Activated CD4-positive, alpha-beta T cell treated with anti-CD3 and anti-CD28 coated beads for 1 hour (primary cell): ENCODE measurements around the gene CNTN5.

Experiments
- DNase-seq: peaks from one replicate; pipeline ENCODE4 v3.0.0-alpha.2; 2020

Gene CNTN5

DNA sequence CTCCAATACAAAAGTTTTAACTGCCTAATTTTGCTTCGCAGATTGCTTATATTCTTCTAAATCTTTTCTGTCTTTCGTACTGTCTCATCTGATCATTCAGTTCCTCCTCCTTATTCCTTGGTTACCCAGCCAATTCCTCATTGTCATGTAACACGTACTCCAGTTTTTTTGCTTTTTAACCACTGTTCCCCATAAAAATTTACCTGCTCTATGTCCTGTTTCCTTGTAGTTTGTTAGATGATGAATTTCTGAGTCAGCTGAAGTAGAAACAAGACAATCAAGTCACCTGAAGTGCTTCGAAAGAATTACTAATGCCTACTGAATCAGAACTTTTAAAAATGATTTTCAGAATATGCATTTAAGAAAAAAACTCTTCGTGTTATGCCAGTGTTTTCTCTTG lies 150.6 kb downstream of the CNTN5 start:
- no peak for DNase-seq

- DNase-seq, result no peak
Measured at GRCh38 chr11:99176430-99176829, 155.7 kb downstream of the CNTN5 start.

GRCh38 chr11:99177446-99177845 lies 156.7 kb downstream of the CNTN5 start:
- no peak for DNase-seq

GRCh38 chr11:99184146-99184545 lies 163.4 kb downstream of the CNTN5 start:
- DNase-seq, result no peak

- no peak for DNase-seq
Measured at GRCh38 chr11:99188221-99188620, 167.5 kb downstream of the CNTN5 start.

DNA sequence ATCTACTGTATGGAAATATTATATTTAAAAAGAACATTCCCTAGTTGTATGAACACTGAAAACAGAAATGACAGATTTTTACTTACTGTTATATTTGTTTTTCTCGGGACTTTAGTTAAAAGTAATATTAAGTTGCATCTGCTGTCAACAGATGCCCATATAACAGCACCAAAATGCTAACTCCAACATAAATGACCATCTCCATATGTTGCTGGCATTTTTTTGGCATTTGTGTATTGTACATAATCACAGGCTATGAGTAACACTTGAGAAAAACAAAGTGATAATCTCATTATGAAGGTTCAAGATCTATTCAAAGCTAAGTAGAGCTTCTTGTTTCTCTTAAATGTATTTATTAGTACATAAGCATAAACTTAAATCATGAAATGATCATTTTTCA lies 172.0 kb downstream of the CNTN5 start:
- DNase-seq, result no peak

DNA sequence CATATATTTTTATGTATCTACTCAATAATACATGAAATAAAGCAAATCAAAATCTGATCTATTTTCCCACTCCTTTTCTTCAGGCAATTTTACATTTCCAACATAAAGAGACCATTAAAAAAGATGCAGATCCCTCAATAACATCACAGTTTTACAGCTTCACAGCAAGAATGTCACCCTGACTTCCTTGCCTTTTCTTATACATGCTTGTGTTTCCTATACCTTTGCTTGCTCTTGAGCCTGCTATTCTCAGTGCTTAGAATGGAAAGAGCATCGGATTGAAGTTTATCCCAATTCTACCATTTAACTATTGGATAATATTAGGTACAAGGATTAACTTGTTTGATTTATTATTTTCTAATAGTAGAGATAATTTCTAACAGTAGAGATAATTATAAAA lies 176.7 kb downstream of the CNTN5 start:
- DNase-seq, result no peak

DNA sequence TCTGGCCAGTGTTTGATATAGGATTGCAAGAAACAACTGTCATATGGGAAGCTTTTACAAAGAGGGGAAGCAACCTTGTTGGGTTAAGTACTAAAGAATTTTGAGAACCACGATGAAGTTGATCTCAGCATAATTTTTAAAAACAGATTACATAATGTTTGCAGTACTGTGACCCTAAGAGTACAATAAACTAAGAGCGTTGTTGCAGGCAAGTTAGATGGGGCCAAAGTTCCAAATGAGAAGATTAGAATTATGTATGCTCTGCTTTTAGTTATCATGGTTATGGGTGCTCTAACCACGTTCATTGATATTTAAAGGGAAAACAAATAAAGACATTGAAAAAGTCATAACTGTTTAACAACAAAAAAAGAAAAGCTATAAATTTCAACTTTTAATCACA lies 177.5 kb downstream of the CNTN5 start:
- no peak for DNase-seq

GRCh38 chr11:99199341-99199740 lies 178.6 kb downstream of the CNTN5 start:
- DNase-seq, result no peak

- no peak for DNase-seq
Measured at GRCh38 chr11:99200720-99201119, 180.0 kb downstream of the CNTN5 start.

GRCh38 chr11:99208813-99209212 lies 188.1 kb downstream of the CNTN5 start:
- no peak for DNase-seq

DNA sequence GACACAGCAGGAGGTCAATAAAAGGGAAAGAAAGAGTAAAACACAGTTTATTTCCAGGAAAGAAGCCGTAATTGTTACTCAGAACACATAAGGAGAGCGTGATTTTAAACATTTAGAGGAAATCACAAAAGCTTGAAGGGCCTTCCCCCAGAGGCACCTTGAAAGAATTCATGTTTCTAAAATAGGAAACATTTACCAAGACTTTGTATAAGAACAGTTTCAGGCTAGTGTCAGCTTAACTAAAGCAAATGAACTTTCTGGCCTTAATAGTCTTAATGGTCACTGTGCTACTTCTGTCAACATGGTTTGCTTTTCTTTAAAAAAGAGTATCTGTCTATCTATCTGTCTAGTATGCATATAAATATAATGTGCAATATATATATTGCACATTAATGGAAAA lies 208.8 kb downstream of the CNTN5 start:
- DNase-seq, result no peak

GRCh38 chr11:99234534-99234933 lies 213.8 kb downstream of the CNTN5 start:
- DNase-seq, result no peak

GRCh38 chr11:99238401-99238800 lies 217.7 kb downstream of the CNTN5 start:
- DNase-seq, result no peak

- DNase-seq, result no peak
Measured at GRCh38 chr11:99240192-99241030, 219.7 kb downstream of the CNTN5 start.

- no peak for DNase-seq
Measured at GRCh38 chr11:99241066-99241465, 220.3 kb downstream of the CNTN5 start.

DNA sequence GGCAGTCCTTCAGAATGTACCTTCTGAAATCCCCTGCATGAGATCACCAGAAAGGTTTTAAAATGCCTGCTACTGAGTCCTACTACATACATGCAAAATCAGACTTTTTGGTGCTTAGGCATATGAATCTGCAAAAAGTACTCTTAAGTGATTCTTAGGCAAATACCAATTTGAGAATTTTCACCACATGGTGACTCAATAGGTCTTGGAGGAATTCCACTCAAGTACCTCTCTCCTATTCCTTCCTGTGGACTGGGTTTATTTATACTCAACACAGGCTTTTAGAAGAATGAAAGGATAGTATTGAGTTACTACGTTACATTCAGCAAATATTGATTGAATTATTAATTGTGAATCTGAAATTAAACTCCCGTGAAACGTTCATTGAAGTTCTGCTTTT lies 223.9 kb downstream of the CNTN5 start:
- no peak for DNase-seq

DNA sequence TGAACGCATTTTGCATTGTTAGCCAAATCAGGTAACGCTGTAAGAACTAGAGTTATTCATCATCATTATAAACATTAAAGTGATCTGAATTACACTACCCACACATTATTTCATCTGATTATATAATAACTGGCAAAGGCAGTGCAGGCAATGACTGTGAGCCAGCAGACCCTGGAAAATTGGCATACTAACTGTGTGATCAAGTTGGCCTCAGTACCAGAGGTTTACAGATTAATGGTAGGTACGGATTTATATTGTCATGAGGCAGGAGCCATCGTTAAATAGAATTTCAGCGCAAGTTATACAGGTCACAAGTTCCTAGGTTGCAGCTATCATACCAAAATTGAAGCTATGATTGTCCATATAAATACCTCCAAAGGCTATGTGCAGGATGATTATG lies 225.4 kb downstream of the CNTN5 start:
- DNase-seq, result no peak

DNA sequence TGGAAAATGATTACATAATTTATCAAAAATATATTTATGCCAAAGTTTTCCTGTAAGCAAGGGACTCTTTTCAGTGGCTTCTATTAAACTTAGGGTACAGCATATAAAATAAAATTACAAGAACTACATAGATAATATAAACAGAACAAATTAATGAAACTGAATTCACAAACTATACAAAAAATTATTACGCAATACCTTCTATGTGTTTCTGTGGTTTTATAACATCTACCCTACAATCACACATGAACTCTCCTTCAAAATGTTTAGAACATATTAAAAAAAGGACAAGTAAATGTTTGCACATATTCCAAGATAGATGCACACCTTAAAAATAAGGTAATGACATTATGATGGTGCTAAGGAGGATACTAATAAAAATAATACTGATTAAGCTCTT lies 235.9 kb downstream of the CNTN5 start:
- no peak for DNase-seq

DNA sequence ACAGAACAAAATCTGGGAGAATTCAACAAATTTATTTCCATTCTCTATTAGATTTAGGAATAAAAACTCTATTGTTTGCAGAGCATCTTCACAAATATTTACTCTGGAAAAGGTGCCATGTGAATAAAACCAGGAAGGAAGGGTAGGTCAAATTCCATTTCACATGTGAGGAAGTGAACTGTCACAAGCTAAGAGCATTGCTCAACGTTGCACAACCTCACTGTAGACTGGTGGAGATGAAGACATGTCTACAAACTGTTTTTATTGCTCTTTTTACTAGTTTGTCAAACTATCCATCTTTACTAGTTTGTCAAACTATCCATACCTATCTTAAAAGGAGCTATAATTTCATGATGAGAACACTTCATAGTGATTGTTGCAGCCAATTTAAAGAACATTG lies 236.4 kb downstream of the CNTN5 start:
- no peak for DNase-seq

GRCh38 chr11:99260696-99261095 lies 239.9 kb downstream of the CNTN5 start:
- DNase-seq, result no peak

- DNase-seq, result no peak
Measured at GRCh38 chr11:99268886-99269285, 248.1 kb downstream of the CNTN5 start.

GRCh38 chr11:99271527-99271926 lies 250.8 kb downstream of the CNTN5 start:
- DNase-seq, result no peak

GRCh38 chr11:99275521-99275920 lies 254.8 kb downstream of the CNTN5 start:
- DNase-seq, result no peak

- no peak for DNase-seq
Measured at GRCh38 chr11:99277281-99277680, 256.5 kb downstream of the CNTN5 start.
